NB4 (cell line): Measurements from ENCODE around the gene OR52W1.

Experiments used
- DNase-seq: peaks from one replicate; pipeline ENCODE4 v3.0.0; 2010; ENCODE audit warnings: low read depth
- H3K4me3 ChIP-seq: one replicate; pipeline ENCODE4 v1.5.1; 2011; ENCODE audit warnings: mild to moderate bottlenecking, low read depth, low read length, moderate library complexity
- MAX ChIP-seq: IDR thresholded peaks from 2 replicates; pipeline ENCODE4 v1.6.1; 2011; ENCODE audit warnings: low read depth, low read length
- MYC ChIP-seq: IDR thresholded peaks from 2 replicates; pipeline ENCODE4 v1.6.1; 2011; ENCODE audit warnings: low read depth, low read length
- POLR2A ChIP-seq: IDR thresholded peaks from 2 replicates; pipeline ENCODE4 v1.6.1; 2011; ENCODE audit warnings: mild to moderate bottlenecking; ENCODE audit not compliant: insufficient read length; ENCODE audit errors: extremely low read depth
- TF ChIP-seq, protein P1 (sequence below): IDR thresholded peaks from one replicate; pipeline ENCODE4 v1.5.1; 2012; ENCODE audit warnings: low read depth, low read length

The OR52W1 gene

GRCh38 chr11:6206456-6207180 lies 7.6 kb downstream of the OR52W1 start:
- DNase-seq = no peak
- no peak overlapping the region for H3K4me3 ChIP-seq
- TF ChIP-seq, protein P1, sequence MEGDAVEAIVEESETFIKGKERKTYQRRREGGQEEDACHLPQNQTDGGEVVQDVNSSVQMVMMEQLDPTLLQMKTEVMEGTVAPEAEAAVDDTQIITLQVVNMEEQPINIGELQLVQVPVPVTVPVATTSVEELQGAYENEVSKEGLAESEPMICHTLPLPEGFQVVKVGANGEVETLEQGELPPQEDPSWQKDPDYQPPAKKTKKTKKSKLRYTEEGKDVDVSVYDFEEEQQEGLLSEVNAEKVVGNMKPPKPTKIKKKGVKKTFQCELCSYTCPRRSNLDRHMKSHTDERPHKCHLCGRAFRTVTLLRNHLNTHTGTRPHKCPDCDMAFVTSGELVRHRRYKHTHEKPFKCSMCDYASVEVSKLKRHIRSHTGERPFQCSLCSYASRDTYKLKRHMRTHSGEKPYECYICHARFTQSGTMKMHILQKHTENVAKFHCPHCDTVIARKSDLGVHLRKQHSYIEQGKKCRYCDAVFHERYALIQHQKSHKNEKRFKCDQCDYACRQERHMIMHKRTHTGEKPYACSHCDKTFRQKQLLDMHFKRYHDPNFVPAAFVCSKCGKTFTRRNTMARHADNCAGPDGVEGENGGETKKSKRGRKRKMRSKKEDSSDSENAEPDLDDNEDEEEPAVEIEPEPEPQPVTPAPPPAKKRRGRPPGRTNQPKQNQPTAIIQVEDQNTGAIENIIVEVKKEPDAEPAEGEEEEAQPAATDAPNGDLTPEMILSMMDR = no peak
- TF ChIP-seq POLR2A = no peak
- no peak for TF ChIP-seq MAX
- no peak for TF ChIP-seq MYC

DNA sequence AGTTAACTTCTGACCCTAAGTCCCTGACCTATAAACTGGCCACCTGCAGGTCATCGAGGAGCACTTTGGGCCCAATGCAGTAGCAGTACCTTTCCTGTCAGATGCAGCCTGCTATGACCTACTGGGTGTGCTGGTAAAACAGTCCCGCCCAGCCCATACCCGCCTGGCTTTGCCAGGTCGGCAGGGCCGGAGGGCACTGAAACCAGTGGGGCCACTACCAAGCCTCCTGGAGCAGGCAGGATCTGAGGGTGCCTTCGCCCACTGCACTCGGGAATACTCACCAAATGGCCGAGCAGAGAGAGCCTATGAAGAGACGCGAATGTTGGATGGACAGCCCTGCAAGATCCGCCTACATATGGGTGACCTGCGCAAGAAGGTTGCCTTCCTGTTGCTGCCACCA lies 10.8 kb downstream of the OR52W1 start:
- TF ChIP-seq MYC (no peak), POLR2A (no peak), MAX (no peak)
- TF ChIP-seq, protein P1 = no peak
- no peak for DNase-seq
- no peak overlapping the region for H3K4me3 ChIP-seq

GRCh38 chr11:6210274-6210955 lies 11.4 kb downstream of the OR52W1 start:
- no peak for DNase-seq
- TF ChIP-seq, protein P1 = no peak
- TF ChIP-seq MYC (no peak), MAX (no peak), POLR2A (no peak)
- H3K4me3 ChIP-seq = no peak overlapping the region

GRCh38 chr11:6214530-6214929 lies 15.5 kb downstream of the OR52W1 start:
- no peak for DNase-seq
- TF ChIP-seq, protein P1 = no peak
- TF ChIP-seq MAX = no peak
- no peak for TF ChIP-seq POLR2A
- no peak for TF ChIP-seq MYC
- H3K4me3 ChIP-seq = no peak overlapping the region

GRCh38 chr11:6216501-6216900 lies 17.5 kb downstream of the OR52W1 start:
- H3K4me3 ChIP-seq = no peak overlapping the region
- DNase-seq = no peak
- TF ChIP-seq, protein P1 = no peak
- no peak for TF ChIP-seq MAX
- TF ChIP-seq MYC = no peak
- no peak for TF ChIP-seq POLR2A
